Panc1 (cell line): ENCODE data around the gene BMP7.

Experiments
- POLR2AphosphoS5 ChIP-seq: IDR thresholded peaks from 2 replicates; pipeline ENCODE4 v1.6.1; 2012; ENCODE audit warnings: mild to moderate bottlenecking, low read depth, low read length, moderate library complexity
- SIN3A ChIP-seq: IDR thresholded peaks from 2 replicates; pipeline ENCODE4 v1.6.1; 2012; ENCODE audit warnings: low read depth, mild to moderate bottlenecking, low read length, moderate library complexity, borderline replicate concordance; ENCODE audit not compliant: insufficient read depth
- TCF7L2 ChIP-seq: IDR thresholded peaks from 2 replicates; pipeline ENCODE4 v1.6.1; 2011; ENCODE audit warnings: mild to moderate bottlenecking, low read depth, low read length, inconsistent platforms
- TF ChIP-seq, protein P1 (sequence below): fragments of 450-650 bp; IDR thresholded peaks from 2 replicates; pipeline ENCODE4 v1.5.1; 2017; ENCODE audit warnings: mild to moderate bottlenecking
- TF ChIP-seq, protein P2 (sequence below), 2 experiments: IDR thresholded peaks; 2 replicates each; pipeline ENCODE4 v1.6.1; 2011 to 2012; ENCODE audit warnings: low read depth in 2 of 2, control low read depth in 1 of 2, low read length in 1 of 2, mild to moderate bottlenecking in 1 of 2, moderate library complexity in 1 of 2; ENCODE audit not compliant: insufficient read depth in 1 of 2

DNA sequence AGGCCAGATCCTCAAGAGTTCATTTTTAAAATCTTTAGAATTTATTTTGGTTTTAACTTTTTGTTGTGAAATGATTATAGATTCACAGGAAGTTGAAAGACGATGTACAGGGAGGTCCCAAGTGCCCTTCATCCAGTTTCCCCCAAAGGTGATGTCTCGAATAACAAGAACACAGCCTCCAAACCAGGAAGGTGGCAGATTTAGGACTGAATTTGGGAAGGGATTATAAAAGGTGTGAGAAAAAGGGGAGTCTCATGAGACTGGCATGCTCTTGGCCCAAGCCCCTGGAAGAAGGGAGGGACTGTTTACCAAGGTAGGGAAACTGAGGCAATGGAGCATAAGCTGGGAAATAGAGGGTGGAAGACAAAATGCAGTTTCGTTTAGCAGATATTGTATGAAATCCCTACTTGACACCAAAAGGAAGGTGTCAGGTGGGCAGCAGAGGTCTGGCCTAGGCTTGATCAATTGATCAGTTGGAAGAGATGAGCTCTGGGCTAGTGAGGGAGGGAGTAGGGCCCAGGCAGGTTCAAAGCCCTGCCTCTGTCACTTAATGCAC, 81.2 kb downstream of the BMP7 start:
- TF ChIP-seq SIN3A: no peak
- TF ChIP-seq, protein P1, sequence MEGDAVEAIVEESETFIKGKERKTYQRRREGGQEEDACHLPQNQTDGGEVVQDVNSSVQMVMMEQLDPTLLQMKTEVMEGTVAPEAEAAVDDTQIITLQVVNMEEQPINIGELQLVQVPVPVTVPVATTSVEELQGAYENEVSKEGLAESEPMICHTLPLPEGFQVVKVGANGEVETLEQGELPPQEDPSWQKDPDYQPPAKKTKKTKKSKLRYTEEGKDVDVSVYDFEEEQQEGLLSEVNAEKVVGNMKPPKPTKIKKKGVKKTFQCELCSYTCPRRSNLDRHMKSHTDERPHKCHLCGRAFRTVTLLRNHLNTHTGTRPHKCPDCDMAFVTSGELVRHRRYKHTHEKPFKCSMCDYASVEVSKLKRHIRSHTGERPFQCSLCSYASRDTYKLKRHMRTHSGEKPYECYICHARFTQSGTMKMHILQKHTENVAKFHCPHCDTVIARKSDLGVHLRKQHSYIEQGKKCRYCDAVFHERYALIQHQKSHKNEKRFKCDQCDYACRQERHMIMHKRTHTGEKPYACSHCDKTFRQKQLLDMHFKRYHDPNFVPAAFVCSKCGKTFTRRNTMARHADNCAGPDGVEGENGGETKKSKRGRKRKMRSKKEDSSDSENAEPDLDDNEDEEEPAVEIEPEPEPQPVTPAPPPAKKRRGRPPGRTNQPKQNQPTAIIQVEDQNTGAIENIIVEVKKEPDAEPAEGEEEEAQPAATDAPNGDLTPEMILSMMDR: no peak
- TF ChIP-seq POLR2AphosphoS5: no peak
- TF ChIP-seq TCF7L2: no peak
- TF ChIP-seq, protein P2, sequence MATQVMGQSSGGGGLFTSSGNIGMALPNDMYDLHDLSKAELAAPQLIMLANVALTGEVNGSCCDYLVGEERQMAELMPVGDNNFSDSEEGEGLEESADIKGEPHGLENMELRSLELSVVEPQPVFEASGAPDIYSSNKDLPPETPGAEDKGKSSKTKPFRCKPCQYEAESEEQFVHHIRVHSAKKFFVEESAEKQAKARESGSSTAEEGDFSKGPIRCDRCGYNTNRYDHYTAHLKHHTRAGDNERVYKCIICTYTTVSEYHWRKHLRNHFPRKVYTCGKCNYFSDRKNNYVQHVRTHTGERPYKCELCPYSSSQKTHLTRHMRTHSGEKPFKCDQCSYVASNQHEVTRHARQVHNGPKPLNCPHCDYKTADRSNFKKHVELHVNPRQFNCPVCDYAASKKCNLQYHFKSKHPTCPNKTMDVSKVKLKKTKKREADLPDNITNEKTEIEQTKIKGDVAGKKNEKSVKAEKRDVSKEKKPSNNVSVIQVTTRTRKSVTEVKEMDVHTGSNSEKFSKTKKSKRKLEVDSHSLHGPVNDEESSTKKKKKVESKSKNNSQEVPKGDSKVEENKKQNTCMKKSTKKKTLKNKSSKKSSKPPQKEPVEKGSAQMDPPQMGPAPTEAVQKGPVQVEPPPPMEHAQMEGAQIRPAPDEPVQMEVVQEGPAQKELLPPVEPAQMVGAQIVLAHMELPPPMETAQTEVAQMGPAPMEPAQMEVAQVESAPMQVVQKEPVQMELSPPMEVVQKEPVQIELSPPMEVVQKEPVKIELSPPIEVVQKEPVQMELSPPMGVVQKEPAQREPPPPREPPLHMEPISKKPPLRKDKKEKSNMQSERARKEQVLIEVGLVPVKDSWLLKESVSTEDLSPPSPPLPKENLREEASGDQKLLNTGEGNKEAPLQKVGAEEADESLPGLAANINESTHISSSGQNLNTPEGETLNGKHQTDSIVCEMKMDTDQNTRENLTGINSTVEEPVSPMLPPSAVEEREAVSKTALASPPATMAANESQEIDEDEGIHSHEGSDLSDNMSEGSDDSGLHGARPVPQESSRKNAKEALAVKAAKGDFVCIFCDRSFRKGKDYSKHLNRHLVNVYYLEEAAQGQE (IDR thresholded peaks at IDR 0.05; ENCODE audit: insufficient read depth in 1 of 2, low read depth in 2 of 2, low read length in 1 of 2): no peak
